H7 (cell line): ENCODE data around the gene ATG3. TPM values are rescaled to one million over a fixed set of nuclear protein-coding genes. Genes with fewer than 3 reads are reported as not detected.
"Not testable (repeated sequence)": the region's sequence is repeated elsewhere in the genome, so short reads cannot be mapped to it uniquely, and the experiment has no call there.

Experiments
- DNase-seq: peaks from one replicate; pipeline ENCODE4 v3.0.0; 2012
- H3K27me3 ChIP-seq: 2 replicates; pipeline ENCODE4 v1.6.0; 2011; ENCODE audit warnings: mild to moderate bottlenecking, low read length; ENCODE audit not compliant: control insufficient read depth, insufficient read depth
- H3K36me3 ChIP-seq: replicated peaks from 2 replicates; pipeline ENCODE4 v1.5.1; 2011; ENCODE audit warnings: low read length; ENCODE audit not compliant: control insufficient read depth, insufficient read depth
- H3K4me3 ChIP-seq: 2 replicates; pipeline ENCODE4 v1.5.1; 2011; ENCODE audit warnings: low read depth, mild to moderate bottlenecking, control low read depth, low read length, moderate library complexity; ENCODE audit not compliant: insufficient read depth
- total RNA-seq: library from RNA; depleted of rRNA; stranded (reverse); fragments of >200 nt; shearing (Covaris generic); gene quantifications from 2 replicates; pipeline ENCODE4 v1.2.3, GENCODE V29; 2014

The ATG3 gene
- total RNA-seq, 1 experiment from 2014 or later, result 53.9 TPM

DNA sequence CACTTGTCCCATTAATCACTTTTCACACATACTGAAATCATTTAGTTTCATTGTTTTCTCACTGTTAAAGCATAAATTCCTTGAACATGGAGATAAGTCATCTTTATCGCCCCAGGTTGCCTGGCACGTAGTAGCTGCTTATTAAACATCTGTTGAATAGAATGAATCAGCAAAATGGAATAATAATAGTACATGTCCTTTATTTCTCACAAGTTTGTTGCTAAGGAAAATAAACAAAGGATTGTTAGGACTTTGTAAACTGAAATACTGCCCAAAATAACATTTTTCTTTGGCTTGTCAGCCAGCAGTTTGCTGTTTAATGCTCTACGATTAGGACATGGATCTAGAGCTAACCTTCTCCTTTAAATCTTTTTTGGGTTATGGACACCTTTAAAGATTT is 17.9 kb upstream of the ATG3 start:
- H3K4me3 ChIP-seq, result no peak overlapping the region
- H3K36me3 ChIP-seq, result peaks cover 2% of the 10 kb centered on the region; the same call in 1 of the 2 replicates
- no peak for DNase-seq
- no peaks in the 10 kb centered on the region for H3K27me3 ChIP-seq

DNA sequence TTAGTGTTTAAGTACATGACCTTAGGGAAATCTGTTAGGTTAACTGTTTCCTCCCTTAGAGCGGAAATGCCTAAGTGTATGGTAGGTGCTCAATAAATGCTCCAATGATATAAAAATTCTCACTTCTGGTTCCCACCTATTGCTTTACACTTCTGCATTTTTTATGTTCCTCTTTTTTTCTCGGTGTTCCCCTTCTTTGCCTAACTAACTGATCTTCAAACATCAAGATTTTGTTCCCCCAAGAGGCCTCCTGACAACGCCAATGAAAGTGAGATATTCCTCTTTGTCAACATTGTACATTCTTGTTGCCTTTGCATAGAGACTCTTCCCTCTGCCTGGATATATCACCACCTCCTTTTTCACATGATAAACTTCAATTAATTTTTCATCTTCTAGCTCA is 17.5 kb upstream of the ATG3 start:
- no peak overlapping the region for H3K4me3 ChIP-seq
- peaks cover 2% of the 10 kb centered on the region; the same call in 1 of the 2 replicates for H3K36me3 ChIP-seq
- no peak for DNase-seq
- no peaks in the 10 kb centered on the region for H3K27me3 ChIP-seq

GRCh38 chr3:112572701-112573100 is 10.9 kb upstream of the ATG3 start:
- peaks cover 16% of the 10 kb centered on the region for H3K36me3 ChIP-seq
- no peak overlapping the region for H3K4me3 ChIP-seq
- no peaks in the 10 kb centered on the region for H3K27me3 ChIP-seq
- no peak for DNase-seq

GRCh38 chr3:112569265-112569664 is 7.5 kb upstream of the ATG3 start:
- Histone ChIP-seq H3K27me3 (no peaks in the 10 kb centered on the region), H3K4me3 (no peak overlapping the region), H3K36me3 (peaks cover 21% of the 10 kb centered on the region)
- no peak for DNase-seq

GRCh38 chr3:112568642-112569041 is 6.9 kb upstream of the ATG3 start:
- H3K36me3 ChIP-seq, result peaks cover 19% of the 10 kb centered on the region
- no peak overlapping the region for H3K4me3 ChIP-seq
- no peak for DNase-seq
- no peaks in the 10 kb centered on the region for H3K27me3 ChIP-seq

GRCh38 chr3:112564940-112565305 is 3.2 kb upstream of the ATG3 start:
- Histone ChIP-seq H3K4me3 (no peak overlapping the region), H3K27me3 (no peaks in the 10 kb centered on the region), H3K36me3 (peaks cover 8% of the 10 kb centered on the region)
- no peak for DNase-seq

- H3K4me3 ChIP-seq, H3K36me3 ChIP-seq, H3K27me3 ChIP-seq, DNase-seq: not testable (repeated sequence)
Measured at GRCh38 chr3:112564247-112564939, 2.6 kb upstream of the ATG3 start.

- peaks cover 2% of the 10 kb centered on the region for H3K36me3 ChIP-seq
- peak overlapping the region; percentile 99 for H3K4me3 ChIP-seq
Measured at GRCh38 chr3:112561484-112561733, 353 bp downstream of the ATG3 start.

GRCh38 chr3:112560721-112561483 is 860 bp downstream of the ATG3 start:
- H3K4me3 ChIP-seq, result peak overlapping the region; percentile 99
- H3K36me3 ChIP-seq, result peaks cover 1% of the 10 kb centered on the region
- DNase-seq, result peak; percentile 63

More at GRCh38 chr3:112561484-112561733, 353 bp downstream of the ATG3 start:
- no peaks in the 10 kb centered on the region for H3K27me3 ChIP-seq
- peak; percentile 79 for DNase-seq

GRCh38 chr3:112560307-112560706 is 1.5 kb downstream of the ATG3 start:
- Histone ChIP-seq H3K36me3 (no peaks in the 10 kb centered on the region), H3K4me3 (peak overlapping the region; percentile 99), H3K27me3 (no peaks in the 10 kb centered on the region)
- DNase-seq, result no peak

More at GRCh38 chr3:112560721-112561483, 860 bp downstream of the ATG3 start:
- H3K27me3 ChIP-seq, result no peaks in the 10 kb centered on the region

GRCh38 chr3:112557976-112558375 is 3.8 kb downstream of the ATG3 start:
- DNase-seq, result no peak
- no peaks in the 10 kb centered on the region for H3K36me3 ChIP-seq
- H3K4me3 ChIP-seq, result no peak overlapping the region
- no peaks in the 10 kb centered on the region for H3K27me3 ChIP-seq

- H3K36me3 ChIP-seq, result no peaks in the 10 kb centered on the region
- no peaks in the 10 kb centered on the region for H3K27me3 ChIP-seq
- no peak overlapping the region for H3K4me3 ChIP-seq
- no peak for DNase-seq
Measured at GRCh38 chr3:112555535-112556170, 6.1 kb downstream of the ATG3 start.

- DNase-seq, result peak; percentile 34
- Histone ChIP-seq H3K27me3 (no peaks in the 10 kb centered on the region), H3K36me3 (peaks cover 5% of the 10 kb centered on the region), H3K4me3 (no peak overlapping the region)
Measured at GRCh38 chr3:112550859-112551258, 10.9 kb downstream of the ATG3 start.

DNA sequence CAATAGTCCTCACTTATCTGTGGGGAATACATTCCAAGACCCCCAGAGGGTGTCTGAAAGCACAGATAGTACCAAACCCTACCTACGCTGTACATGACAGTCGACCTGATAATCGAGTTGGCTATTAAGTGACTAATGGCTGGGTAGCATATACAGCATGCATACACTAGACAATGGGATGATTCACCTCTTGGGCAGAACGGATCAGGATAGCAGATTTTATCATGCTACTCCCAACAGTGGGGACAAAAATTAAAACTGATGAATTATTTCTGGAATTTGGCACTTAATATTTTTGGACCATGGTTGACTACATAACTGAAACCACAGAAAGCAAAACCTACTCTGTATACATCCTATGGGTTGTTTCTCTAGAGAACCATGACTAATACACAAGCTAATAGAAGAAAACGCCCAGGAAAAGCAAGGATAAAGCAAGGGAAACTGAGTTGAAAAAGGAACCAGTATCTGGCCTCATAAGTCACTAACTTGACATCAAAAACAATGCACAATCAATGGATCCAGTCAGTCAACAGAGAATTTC is 15.5 kb downstream of the ATG3 start:
- Histone ChIP-seq H3K4me3 (no peak overlapping the region), H3K36me3 (peaks cover 5% of the 10 kb centered on the region), H3K27me3 (no peaks in the 10 kb centered on the region)
- DNase-seq, result no peak
